CD14-positive monocyte (primary cell): ENCODE results near the gene DOCK1. TPM values are rescaled to one million over a fixed set of nuclear protein-coding genes. Genes with fewer than 3 reads are reported as not detected.

ENCODE experiments used
- DNase-seq, 3 donors: peaks; one replicate each; pipeline ENCODE4 v3.0.0-alpha.2; 2011 to 2022
- H2AFZ ChIP-seq: 2 replicates; pipeline ENCODE4 v1.6.0; 2012; ENCODE audit warnings: mild to moderate bottlenecking, low read depth, low read length, inconsistent platforms; ENCODE audit not compliant: insufficient read depth, poor library complexity, severe bottlenecking
- H3K27ac ChIP-seq, 2 donors: 1 replicate in 1 of 2; 2 replicates in 1 of 2; pipeline ENCODE4 v1.5.1; 2012 to 2013; ENCODE audit warnings: low read length in 2 of 2, control low read depth in 1 of 2, inconsistent platforms in 1 of 2, low read depth in 1 of 2, mild to moderate bottlenecking in 1 of 2
- H3K27me3 ChIP-seq, 2 donors: one replicate each; pipeline versions ENCODE4 v1.6.0 to v1.6.1; 2011 to 2013; ENCODE audit warnings: low read length in 2 of 2; ENCODE audit not compliant: control insufficient read depth in 2 of 2, insufficient read depth in 2 of 2
- H3K36me3 ChIP-seq, 2 donors: replicated peaks in 1 of 2; 1 replicate in 1 of 2; 2 replicates in 1 of 2; pipeline versions ENCODE4 v1.5.1 to v1.6.1; 2012 to 2013; ENCODE audit warnings: low read length in 2 of 2, control low read depth in 1 of 2, inconsistent platforms in 1 of 2, mild to moderate bottlenecking in 1 of 2; ENCODE audit not compliant: insufficient read depth in 2 of 2, control insufficient read depth in 1 of 2
- H3K4me1 ChIP-seq, 2 donors: 1 replicate in 1 of 2; 2 replicates in 1 of 2; pipeline versions ENCODE4 v1.5.1 to v1.6.1; 2012 to 2013; ENCODE audit warnings: low read length in 2 of 2, control low read depth in 1 of 2, inconsistent platforms in 1 of 2, mild to moderate bottlenecking in 1 of 2, moderate library complexity in 1 of 2; ENCODE audit not compliant: insufficient read depth in 2 of 2, control insufficient read depth in 1 of 2
- H3K4me2 ChIP-seq: replicated peaks from 2 replicates; pipeline ENCODE3; 2012; ENCODE audit warnings: low read length, moderate library complexity, mild to moderate bottlenecking; ENCODE audit not compliant: poor library complexity, severe bottlenecking; ENCODE audit errors: extremely low read depth
- H3K4me3 ChIP-seq, 3 experiments: fragments of 200-600 bp in 1 of 3; sonication (generic) in 1 of 3; replicated peaks in 1 of 3; 1 replicate in 2 of 3; 2 replicates in 1 of 3; pipeline ENCODE4 v1.5.1; 2011 to 2013; ENCODE audit warnings: low read length in 3 of 3, mild to moderate bottlenecking in 3 of 3, control low read depth in 2 of 3, low read depth in 2 of 3, inconsistent platforms in 1 of 3, moderate library complexity in 1 of 3
- H3K79me2 ChIP-seq: 2 replicates; pipeline ENCODE4 v1.6.0; 2012; ENCODE audit warnings: mild to moderate bottlenecking, control low read depth, inconsistent platforms, low read length, moderate library complexity; ENCODE audit not compliant: insufficient read depth
- H3K9ac ChIP-seq: 2 replicates; pipeline ENCODE4 v1.6.0; 2017; ENCODE audit warnings: low read length, mild to moderate bottlenecking; ENCODE audit not compliant: insufficient read depth, poor library complexity, severe bottlenecking
- H3K9me3 ChIP-seq, 2 donors: replicated peaks in 1 of 2; 1 replicate in 1 of 2; 2 replicates in 1 of 2; pipeline versions ENCODE4 v1.5.1 to v1.6.1; 2012 to 2013; ENCODE audit warnings: low read length in 2 of 2, control low read depth in 1 of 2; ENCODE audit not compliant: control insufficient read depth in 1 of 2, insufficient read depth in 1 of 2
- H4K20me1 ChIP-seq: 2 replicates; pipeline ENCODE4 v1.6.0; 2012; ENCODE audit warnings: mild to moderate bottlenecking, low read length, control low read depth, moderate library complexity; ENCODE audit not compliant: insufficient read depth
- H3K27ac Mint-ChIP-seq, 7 donors: one replicate each; pipeline ENCODE4 v1.8.0; 2020; ENCODE audit warnings: mild to moderate bottlenecking in 7 of 7, mixed read lengths in 7 of 7, moderate library complexity in 6 of 7, inconsistent platforms in 2 of 7
- H3K27me3 Mint-ChIP-seq, 3 donors: one replicate each; pipeline ENCODE4 v1.8.0; 2021 to 2022; ENCODE audit warnings: low read depth in 3 of 3, mild to moderate bottlenecking in 3 of 3, mixed read lengths in 3 of 3, moderate library complexity in 3 of 3, inconsistent platforms in 1 of 3
- H3K36me3 Mint-ChIP-seq, 2 donors: one replicate each; pipeline ENCODE4 v1.8.0; 2020; ENCODE audit warnings: mixed read lengths in 2 of 2, inconsistent platforms in 1 of 2, mild to moderate bottlenecking in 1 of 2
- H3K4me1 Mint-ChIP-seq: one replicate; pipeline ENCODE4 v1.8.0; 2020; ENCODE audit warnings: mild to moderate bottlenecking, mixed read lengths
- H3K4me3 Mint-ChIP-seq, 2 donors: one replicate each; pipeline ENCODE4 v1.8.0; 2020; ENCODE audit warnings: mild to moderate bottlenecking in 2 of 2, mixed read lengths in 2 of 2, moderate library complexity in 1 of 2
- H3K9me3 Mint-ChIP-seq, 7 donors: one replicate each; pipeline ENCODE4 v1.8.0; 2020 to 2022; ENCODE audit warnings: mixed read lengths in 7 of 7, mild to moderate bottlenecking in 6 of 7, moderate library complexity in 6 of 7, inconsistent platforms in 2 of 7
- WGBS: methylation state at CpG from one replicate; pipeline ENCODE4 v1.1.5; 2013; ENCODE audit warnings: missing lambda C conversion rate; ENCODE audit not compliant: insufficient coverage; 5-methylcytosine and 5-hydroxymethylcytosine counted together
- intact Hi-C, 2 donors: fragments of 100-400 bp; cut with micrococcal nuclease; formaldehyde crosslinking; loops; one replicate each; pipeline versions ENCODE4 v1.15.0 to v1.15.1; 2023
- polyA plus RNA-seq, 3 donors: library from polyadenylated mRNA; depleted of rRNA in 1 of 3; unstranded in 2 of 3; stranded (reverse) in 1 of 3; fragments of 300-500 nt in 2 of 3; fragments of >200 nt in 1 of 3; fragmentation: Illumina TruSeq in 2 of 3; gene quantifications; 1 replicate in 2 of 3; 2 replicates in 1 of 3; pipeline ENCODE4 v1.2.3, GENCODE V29; 2012 to 2021
- TF ChIP-seq, protein P1 (sequence below): fragments of 200-600 bp; IDR thresholded peaks from one replicate; pipeline ENCODE4 v1.8.0; 2022; ENCODE audit warnings: antibody characterized with exemption, mild to moderate bottlenecking

Gene DOCK1
- polyA plus RNA-seq, 3 donors, result 0.31 to 0.35 TPM; not detected in 1

DNA sequence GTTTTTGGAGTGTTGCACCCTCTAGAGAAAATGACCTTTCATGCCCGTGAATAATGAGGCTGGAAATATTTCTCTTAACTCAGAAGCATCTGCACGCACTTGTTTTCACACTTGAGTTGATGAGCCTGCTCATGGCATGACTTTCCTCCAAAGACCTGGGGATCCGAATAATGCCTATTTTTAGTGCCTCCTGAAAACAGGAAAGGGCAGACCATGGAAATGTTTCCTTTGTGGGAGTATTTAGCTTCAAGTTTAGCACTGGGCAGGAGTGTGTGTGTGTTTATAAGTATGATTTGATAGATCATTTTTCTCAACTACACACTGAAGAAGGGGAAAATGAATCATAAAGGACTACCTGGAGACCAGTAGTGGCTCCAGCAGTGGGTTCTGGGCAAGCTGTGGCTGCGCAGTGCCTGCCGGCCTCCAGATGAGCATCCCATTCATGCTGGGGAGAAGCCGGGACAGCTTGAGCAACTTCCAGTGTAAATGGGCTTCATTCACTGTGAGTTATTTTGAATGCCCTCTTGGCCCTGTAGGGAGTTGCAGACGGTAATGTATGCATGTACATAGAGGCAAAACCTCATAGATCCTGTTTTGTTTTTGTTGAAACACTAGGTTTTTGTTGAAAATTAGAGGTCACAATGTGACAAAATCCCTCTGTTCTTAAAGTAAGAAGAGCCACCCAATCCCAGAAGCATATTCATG lies 408.9 kb downstream of the DOCK1 start:
- no peak overlapping the region for H3K4me3 Mint-ChIP-seq
- no peak overlapping the region for H3K27ac ChIP-seq
- H3K36me3 Mint-ChIP-seq, result no peaks in the 10 kb centered on the region
- no peaks in the 10 kb centered on the region for H3K36me3 ChIP-seq
- no peak for DNase-seq
- no peaks in the 10 kb centered on the region for H3K9me3 ChIP-seq
- H3K79me2 ChIP-seq, result no peaks in the 10 kb centered on the region
- no peak overlapping the region for H3K4me3 ChIP-seq
- H4K20me1 ChIP-seq, result no peaks in the 10 kb centered on the region
- TF ChIP-seq, protein P1, sequence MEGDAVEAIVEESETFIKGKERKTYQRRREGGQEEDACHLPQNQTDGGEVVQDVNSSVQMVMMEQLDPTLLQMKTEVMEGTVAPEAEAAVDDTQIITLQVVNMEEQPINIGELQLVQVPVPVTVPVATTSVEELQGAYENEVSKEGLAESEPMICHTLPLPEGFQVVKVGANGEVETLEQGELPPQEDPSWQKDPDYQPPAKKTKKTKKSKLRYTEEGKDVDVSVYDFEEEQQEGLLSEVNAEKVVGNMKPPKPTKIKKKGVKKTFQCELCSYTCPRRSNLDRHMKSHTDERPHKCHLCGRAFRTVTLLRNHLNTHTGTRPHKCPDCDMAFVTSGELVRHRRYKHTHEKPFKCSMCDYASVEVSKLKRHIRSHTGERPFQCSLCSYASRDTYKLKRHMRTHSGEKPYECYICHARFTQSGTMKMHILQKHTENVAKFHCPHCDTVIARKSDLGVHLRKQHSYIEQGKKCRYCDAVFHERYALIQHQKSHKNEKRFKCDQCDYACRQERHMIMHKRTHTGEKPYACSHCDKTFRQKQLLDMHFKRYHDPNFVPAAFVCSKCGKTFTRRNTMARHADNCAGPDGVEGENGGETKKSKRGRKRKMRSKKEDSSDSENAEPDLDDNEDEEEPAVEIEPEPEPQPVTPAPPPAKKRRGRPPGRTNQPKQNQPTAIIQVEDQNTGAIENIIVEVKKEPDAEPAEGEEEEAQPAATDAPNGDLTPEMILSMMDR, result no peak
- H3K9me3 Mint-ChIP-seq, result no peaks in the 10 kb centered on the region
- no peak overlapping the region for H3K27ac Mint-ChIP-seq
- no peaks in the 10 kb centered on the region for H3K4me1 ChIP-seq
- WGBS, result 100% methylated on average over 5 of the region's 7 CpGs
- intact Hi-C loops, result no loop called here
- no peak overlapping the region for H2AFZ ChIP-seq
- H3K27me3 ChIP-seq, result no peaks in the 10 kb centered on the region
- H3K4me2 ChIP-seq, result no peak overlapping the region
- H3K9ac ChIP-seq, result no peak overlapping the region
- H3K4me1 Mint-ChIP-seq, result no peaks in the 10 kb centered on the region
- H3K27me3 Mint-ChIP-seq, result peaks cover 0 to 3% (median 0%) of the 10 kb centered on the region in 3 donors

DNA sequence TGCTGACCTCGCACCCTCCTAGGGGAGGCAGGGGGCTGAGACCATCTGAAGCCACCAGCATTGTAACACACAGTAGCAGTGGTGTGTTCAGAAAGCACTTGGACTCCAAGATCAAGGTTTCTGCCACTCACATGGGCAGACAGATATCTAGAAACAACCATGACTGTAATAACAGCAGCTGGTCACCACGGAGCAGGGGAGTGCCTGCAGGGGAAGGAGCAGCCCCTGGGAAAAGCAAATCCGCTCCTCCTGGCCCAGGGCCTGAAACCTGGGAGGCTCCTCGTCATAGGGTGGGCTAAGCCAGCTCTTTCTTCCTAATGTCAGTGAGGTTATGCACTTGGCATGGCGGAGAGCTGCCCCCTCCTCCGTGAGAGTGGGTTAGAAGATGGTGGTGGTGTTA lies 409.6 kb downstream of the DOCK1 start:
- no peaks in the 10 kb centered on the region for H3K4me1 Mint-ChIP-seq
- Histone ChIP-seq H4K20me1 (no peaks in the 10 kb centered on the region), H3K27me3 (no peaks in the 10 kb centered on the region), H3K9ac (no peak overlapping the region), H2AFZ (no peak overlapping the region), H3K4me2 (no peak overlapping the region), H3K4me1 (no peaks in the 10 kb centered on the region), H3K27ac (no peak overlapping the region), H3K79me2 (no peaks in the 10 kb centered on the region), H3K36me3 (no peaks in the 10 kb centered on the region), H3K4me3 (no peak overlapping the region), H3K9me3 (no peaks in the 10 kb centered on the region)
- peaks cover 0 to 3% (median 0%) of the 10 kb centered on the region in 3 donors for H3K27me3 Mint-ChIP-seq
- DNase-seq, result no peak
- 100% methylated on average over 3 of the region's 6 CpGs for WGBS
- intact Hi-C loops, result no loop called here
- H3K36me3 Mint-ChIP-seq, result no peaks in the 10 kb centered on the region
- no peaks in the 10 kb centered on the region for H3K9me3 Mint-ChIP-seq
- H3K27ac Mint-ChIP-seq, result no peak overlapping the region
- H3K4me3 Mint-ChIP-seq, result no peak overlapping the region
- TF ChIP-seq, protein P1, result no peak
